Body of pancreas (tissue), 4 donors: ENCODE results near the gene EP300. TPM values are rescaled to one million over a fixed set of nuclear protein-coding genes. Genes with fewer than 3 reads are reported as not detected.

Experiments
- ATAC-seq: fragments of 150-250 bp; one replicate; pipeline ENCODE4 v1.9.1; 2016
- DNase-seq, 4 donors: peaks; one replicate each; pipeline ENCODE4 v3.0.0-alpha.2; 2019
- H3K27ac ChIP-seq, 4 donors: fragments of 200-600 bp; sonication (generic); 1 replicate in 3 of 4; 2 replicates in 1 of 4; pipeline versions ENCODE4 v1.5.1 to v1.6.1; 2016 to 2019; ENCODE audit warnings: mild to moderate bottlenecking in 1 of 4, mixed read lengths in 1 of 4, moderate library complexity in 1 of 4
- H3K27me3 ChIP-seq, 2 donors: fragments of 200-600 bp; sonication (generic); one replicate each; pipeline ENCODE4 v1.6.0; 2016; ENCODE audit warnings: mild to moderate bottlenecking in 1 of 2
- H3K36me3 ChIP-seq, 2 donors: fragments of 200-600 bp; sonication (generic); replicated peaks in 1 of 2; 2 replicates each; pipeline ENCODE4 v1.5.1; 2016; ENCODE audit warnings: low read depth in 2 of 2; ENCODE audit not compliant: insufficient read depth in 1 of 2
- H3K4me1 ChIP-seq: fragments of 200-600 bp; sonication (generic); one replicate; pipeline ENCODE4 v1.6.0; 2016
- H3K4me3 ChIP-seq, 2 donors: fragments of 200-600 bp; sonication (generic); 1 replicate in 1 of 2; 2 replicates in 1 of 2; pipeline ENCODE4 v1.5.1; 2016 to 2019
- H3K9me3 ChIP-seq, 3 donors: fragments of 200-600 bp; sonication (generic); 1 replicate in 2 of 3; 2 replicates in 1 of 3; pipeline ENCODE4 v1.5.1; 2016
- CTCF ChIP-seq, 7 experiments: fragments of 450-650 bp in 4 of 7; fragments of 200-600 bp in 3 of 7; sonication (generic) in 3 of 7; IDR thresholded peaks; one replicate each; pipeline ENCODE4 v1.5.1; 2016 to 2019; ENCODE audit warnings: antibody characterized with exemption in 7 of 7
- POLR2A ChIP-seq, 3 donors: fragments of 450-650 bp; IDR thresholded peaks; one replicate each; pipeline ENCODE4 v1.6.1; 2016; ENCODE audit warnings: antibody characterized with exemption in 3 of 3, mild to moderate bottlenecking in 2 of 3
- WGBS, 2 donors: methylation state at CpG; one replicate each; pipeline ENCODE4 v1.1.5; 2017; 5-methylcytosine and 5-hydroxymethylcytosine counted together
- intact Hi-C: fragments of 100-400 bp; cut with DNase I; formaldehyde crosslinking; loops from one replicate; pipeline ENCODE4 v1.15.1; 2023
- total RNA-seq, 2 donors: library from RNA; depleted of rRNA; stranded (reverse); fragments of >200 nt; gene quantifications; one replicate each; pipeline ENCODE4 v1.1.0, GENCODE V29; 2016

EP300 gene
- total RNA-seq, 2 donors from 2014 or later, result 35.0 to 68.2 TPM

- H3K4me1 ChIP-seq, result peaks cover 26% of the 10 kb centered on the region
- H3K9me3 ChIP-seq, result no peaks in the 10 kb centered on the region
- no peak overlapping the region for H3K4me3 ChIP-seq
- no peaks in the 10 kb centered on the region for H3K27me3 ChIP-seq
- WGBS, 2 donors, result 28 to 32% methylated on average over 10 of the region's 10 CpGs
- H3K27ac ChIP-seq, result no peak overlapping the region
- TF ChIP-seq CTCF (IDR thresholded peaks at IDR 0.05) (no peak), POLR2A (IDR thresholded peaks at IDR 0.05) (no peak)
- ATAC-seq, result no peak
- H3K36me3 ChIP-seq, result no peaks in the 10 kb centered on the region
- DNase-seq, result no peak
- intact Hi-C loops, result no loop called here
Measured at GRCh38 chr22:41201141-41201540, 108.7 kb downstream of the EP300 start.

GRCh38 chr22:41203118-41203517 lies 110.7 kb downstream of the EP300 start:
- Histone ChIP-seq H3K9me3 (no peaks in the 10 kb centered on the region), H3K27ac (no peak overlapping the region), H3K27me3 (no peaks in the 10 kb centered on the region), H3K36me3 (no peaks in the 10 kb centered on the region), H3K4me1 (peaks cover 19% of the 10 kb centered on the region), H3K4me3 (no peak overlapping the region)
- ATAC-seq (no peak), DNase-seq (no peak)
- intact Hi-C loops, result no loop called here
- TF ChIP-seq POLR2A (IDR thresholded peaks at IDR 0.05) (no peak), CTCF (IDR thresholded peaks at IDR 0.05) (no peak)
- 78 to 82% methylated on average over 2 of the region's 2 CpGs for WGBS, 2 donors

- ATAC-seq, result no peak
- Histone ChIP-seq H3K4me1 (peaks cover 13% of the 10 kb centered on the region), H3K27ac (no peak overlapping the region), H3K4me3 (no peak overlapping the region), H3K27me3 (no peaks in the 10 kb centered on the region), H3K36me3 (no peaks in the 10 kb centered on the region), H3K9me3 (no peaks in the 10 kb centered on the region)
- no peak for DNase-seq
- no peak for TF ChIP-seq CTCF (IDR thresholded peaks at IDR 0.05)
- no peak for TF ChIP-seq POLR2A (IDR thresholded peaks at IDR 0.05)
- intact Hi-C loops, result no loop called here
- 48 to 59% methylated on average over 6 of the region's 6 CpGs for WGBS, 2 donors
Measured at GRCh38 chr22:41204066-41204465, 111.7 kb downstream of the EP300 start.

GRCh38 chr22:41204992-41205900 lies 112.9 kb downstream of the EP300 start, which contains the start of gene L3MBTL2:
Gene L3MBTL2 (plus strand): TSS chr22:41205312. CDS start chr22:41205363, 51 bp downstream.
- DNase-seq, result peak; percentile 95 to 97 (median 96)
- no peak for TF ChIP-seq CTCF (IDR thresholded peaks at IDR 0.05)
- peak in 2 of 3 donors; percentile 65 to 68 for TF ChIP-seq POLR2A (IDR thresholded peaks at IDR 0.05)
- H3K4me3 ChIP-seq, result peak within 1 kb of the TSS; percentile 49 to 59
- H3K4me1 ChIP-seq, result peaks cover 13% of the 10 kb centered on the region
- H3K36me3 ChIP-seq, result no peaks in the 10 kb centered on the region
- H3K27ac ChIP-seq, result peak within 1 kb of the TSS in 3 of 4 donors; percentile 53 to 73 (median 72)
- H3K9me3 ChIP-seq, result no peaks in the 10 kb centered on the region
- no peaks in the 10 kb centered on the region for H3K27me3 ChIP-seq
- intact Hi-C loops, result no loop called here
- 1 to 3% methylated on average over 28 to 47 of the region's 47 CpGs for WGBS, 2 donors
- peak; percentile 100 for ATAC-seq
